Calu3 (cell line): ENCODE results near the gene VPS13D. TPM values are rescaled to one million over a fixed set of nuclear protein-coding genes. Genes with fewer than 3 reads are reported as not detected.

Experiments
- BruUV-seq: library from RNA; stranded (reverse); fragments of 400-500 nt; replicated peaks from 2 replicates; lab custom pipeline; 2021; lab: Mats Ljungman, UMichigan
- CTCF ChIA-PET: fragments of 300-600 bp; sonication (Branson Sonifier 250); formaldehyde crosslinking; loops from one replicate; lab custom pipeline; 2022; ENCODE audit warnings: antibody characterized with exemption; lab: Charles Lee
- DNase-seq: peaks from one replicate; pipeline ENCODE4 v3.0.0; 2022
- H3K27ac Mint-ChIP-seq: one replicate; pipeline ENCODE4 v1.8.0; 2022; ENCODE audit warnings: mixed read lengths; ENCODE audit not compliant: unreplicated experiment
- H3K27me3 Mint-ChIP-seq: one replicate; pipeline ENCODE4 v1.8.0; 2022; ENCODE audit warnings: mixed read lengths; ENCODE audit not compliant: unreplicated experiment
- H3K36me3 Mint-ChIP-seq: one replicate; pipeline ENCODE4 v1.8.0; 2022; ENCODE audit warnings: mild to moderate bottlenecking, moderate library complexity, mixed read lengths; ENCODE audit not compliant: insufficient read depth, unreplicated experiment
- H3K4me1 Mint-ChIP-seq: one replicate; pipeline ENCODE4 v1.8.0; 2022; ENCODE audit warnings: mild to moderate bottlenecking, low read depth, mixed read lengths; ENCODE audit not compliant: unreplicated experiment
- H3K4me3 Mint-ChIP-seq: one replicate; pipeline ENCODE4 v1.8.0; 2022; ENCODE audit warnings: mild to moderate bottlenecking, low read depth, moderate library complexity, mixed read lengths; ENCODE audit not compliant: unreplicated experiment
- H3K9me3 Mint-ChIP-seq: one replicate; pipeline ENCODE4 v1.8.0; 2022; ENCODE audit warnings: low read depth, mixed read lengths; ENCODE audit not compliant: unreplicated experiment
- CTCF ChIP-seq: fragments of 200-600 bp; IDR thresholded peaks from one replicate; pipeline ENCODE4 v1.8.0; 2022; ENCODE audit warnings: antibody characterized with exemption; ENCODE audit not compliant: unreplicated experiment
- intact Hi-C: fragments of 100-400 bp; cut with micrococcal nuclease; formaldehyde crosslinking; loops from one replicate; pipeline ENCODE4 v1.10.0; 2022; ENCODE audit not compliant: unreplicated experiment
- total RNA-seq: library from RNA; stranded (reverse); gene quantifications from 2 replicates; pipeline ENCODE4 v1.2.3, GENCODE V29; 2022

Gene VPS13D
- total RNA-seq, 1 experiment from 2014 or later, result 30.6 TPM

- Mint-ChIP-seq H3K9me3 (no peaks in the 10 kb centered on the region), H3K36me3 (peaks cover 19% of the 10 kb centered on the region), H3K4me1 (peaks cover 14% of the 10 kb centered on the region), H3K27me3 (no peaks in the 10 kb centered on the region), H3K27ac (no peak overlapping the region), H3K4me3 (no peak overlapping the region)
- CTCF ChIA-PET, result no interaction called here
- no peak for DNase-seq
- intact Hi-C loops, result no loop called here
- no peak for TF ChIP-seq CTCF
- BruUV-seq, result no TSS peak
Observed at GRCh38 chr1:12554521-12555305, 324.9 kb downstream of the VPS13D start.

GRCh38 chr1:12555411-12556367 is 325.9 kb downstream of the VPS13D start:
- Mint-ChIP-seq H3K36me3 (peaks cover 11% of the 10 kb centered on the region), H3K9me3 (no peaks in the 10 kb centered on the region), H3K4me1 (peaks cover 10% of the 10 kb centered on the region), H3K4me3 (no peak overlapping the region), H3K27me3 (no peaks in the 10 kb centered on the region), H3K27ac (no peak overlapping the region)
- intact Hi-C loops, result no loop called here
- BruUV-seq, result no TSS peak
- no peak for TF ChIP-seq CTCF
- DNase-seq, result no peak
- CTCF ChIA-PET, result no interaction called here

- Mint-ChIP-seq H3K4me3 (no peak overlapping the region), H3K27ac (no peak overlapping the region)
- no TSS peak for BruUV-seq
Observed at GRCh38 chr1:12556368-12556930, 326.6 kb downstream of the VPS13D start.

More at GRCh38 chr1:12556368-12556930, 326.6 kb downstream of the VPS13D start:
- CTCF ChIA-PET, result no interaction called here
- peaks cover 11% of the 10 kb centered on the region for H3K36me3 Mint-ChIP-seq
- intact Hi-C loops, result no loop called here
- no peaks in the 10 kb centered on the region for H3K9me3 Mint-ChIP-seq
- no peak for DNase-seq
- peaks cover 10% of the 10 kb centered on the region for H3K4me1 Mint-ChIP-seq
- no peaks in the 10 kb centered on the region for H3K27me3 Mint-ChIP-seq
- no peak for TF ChIP-seq CTCF
